OCI-LY3 (cell line): ENCODE results near the gene CIT.

Experiments used
- H2AFZ ChIP-seq: fragments of 200-600, 300-600 bp; shearing (Covaris generic); 2 replicates; pipeline ENCODE4 v1.6.0; 2014; ENCODE audit warnings: antibody characterized with exemption, low read depth, low read length
- H3K27ac ChIP-seq: fragments of 200-600, 300-600 bp; sonication (generic); 2 replicates; pipeline ENCODE4 v1.5.1; 2014; ENCODE audit warnings: mild to moderate bottlenecking, low read length, moderate library complexity, mixed read lengths
- H3K27me3 ChIP-seq: fragments of 200-600, 300-600 bp; sonication (generic); 2 replicates; pipeline ENCODE4 v1.6.1; 2014; ENCODE audit warnings: low read depth, low read length, mixed read lengths
- H3K36me3 ChIP-seq: fragments of 200-600, 300-600 bp; sonication (generic); replicated peaks from 2 replicates; pipeline ENCODE3; 2014; ENCODE audit warnings: low read depth, low read length, mixed read lengths
- H3K4me1 ChIP-seq: fragments of 300-600, 200-600 bp; sonication (generic); 2 replicates; pipeline ENCODE4 v1.6.1; 2014; ENCODE audit warnings: low read length, mixed read lengths
- H3K4me2 ChIP-seq: fragments of 200-600, 300-600 bp; sonication (generic); 2 replicates; pipeline ENCODE4 v1.6.1; 2014; ENCODE audit warnings: low read length, mixed read lengths
- H3K4me3 ChIP-seq: fragments of 300-600, 200-600 bp; sonication (generic); 2 replicates; pipeline ENCODE4 v1.5.1; 2014; ENCODE audit warnings: antibody characterized with exemption, mild to moderate bottlenecking, low read length, moderate library complexity
- H3K79me2 ChIP-seq: fragments of 300-600, 200-600 bp; shearing (Covaris generic); 2 replicates; pipeline ENCODE4 v1.6.1; 2014; ENCODE audit warnings: mild to moderate bottlenecking, low read length, mixed read lengths
- H3K9ac ChIP-seq: fragments of 300-600, 200-600 bp; shearing (Covaris generic); 2 replicates; pipeline ENCODE4 v1.6.0; 2014; ENCODE audit warnings: mild to moderate bottlenecking, low read length, moderate library complexity
- H3K9me3 ChIP-seq: fragments of 200-600, 300-600 bp; shearing (Covaris generic); 2 replicates; pipeline ENCODE4 v1.6.1; 2014; ENCODE audit warnings: low read length, mixed read lengths; ENCODE audit not compliant: insufficient read depth
- H4K20me1 ChIP-seq: fragments of 200-600, 300-600 bp; sonication (generic); 2 replicates; pipeline ENCODE4 v1.6.1; 2016; ENCODE audit warnings: low read length, mixed read lengths; ENCODE audit not compliant: insufficient read depth
- CTCF ChIP-seq: fragments of 200-600, 300-600 bp; sonication (generic); IDR thresholded peaks from 2 replicates; pipeline ENCODE4 v1.5.1; 2014; ENCODE audit warnings: antibody characterized with exemption, low read length, low read depth
- EZH2phosphoT487 ChIP-seq: fragments of 200-600 bp; shearing (Covaris generic); IDR thresholded peaks from 2 replicates; pipeline ENCODE4 v1.6.1; 2018; ENCODE audit warnings: antibody characterized with exemption, mixed run types, low read depth

CIT gene

GRCh38 chr12:119704065-119704747 lies 172.9 kb downstream of the CIT start:
- no peak overlapping the region for H2AFZ ChIP-seq
- H3K4me1 ChIP-seq: no peaks in the 10 kb centered on the region
- H3K27me3 ChIP-seq: no peaks in the 10 kb centered on the region
- no peaks in the 10 kb centered on the region for H3K9me3 ChIP-seq
- no peak overlapping the region for H3K27ac ChIP-seq
- no peaks in the 10 kb centered on the region for H3K79me2 ChIP-seq
- no peak for TF ChIP-seq EZH2phosphoT487
- no peak for TF ChIP-seq CTCF
- no peak overlapping the region for H3K4me3 ChIP-seq
- no peaks in the 10 kb centered on the region for H4K20me1 ChIP-seq
- H3K36me3 ChIP-seq: peaks cover 20% of the 10 kb centered on the region
- H3K4me2 ChIP-seq: no peak overlapping the region
- no peak overlapping the region for H3K9ac ChIP-seq

DNA sequence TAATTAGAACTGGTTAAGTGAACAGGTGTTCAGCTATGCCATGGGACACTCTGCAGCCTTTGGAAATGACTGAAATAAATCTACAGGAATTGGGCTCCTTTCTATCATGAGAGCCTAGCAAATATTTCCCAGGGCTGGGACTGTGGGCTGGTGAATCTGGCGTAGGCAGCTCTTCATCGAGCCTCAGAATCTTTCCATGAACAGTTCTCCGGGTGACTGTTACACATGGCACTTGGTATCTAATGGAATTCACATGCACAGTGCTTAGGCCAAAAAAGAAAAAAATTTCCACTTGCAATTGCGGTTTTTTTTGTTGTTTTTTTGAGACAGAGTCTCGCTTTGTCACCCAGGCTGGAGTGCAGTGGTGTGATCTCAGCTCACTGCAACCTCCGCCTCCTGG lies 177.0 kb downstream of the CIT start:
- TF ChIP-seq CTCF (no peak), EZH2phosphoT487 (no peak)
- no peak overlapping the region for H3K27ac ChIP-seq
- no peaks in the 10 kb centered on the region for H3K27me3 ChIP-seq
- H3K4me2 ChIP-seq: no peak overlapping the region
- no peak overlapping the region for H3K4me3 ChIP-seq
- no peaks in the 10 kb centered on the region for H3K9me3 ChIP-seq
- H3K79me2 ChIP-seq: no peaks in the 10 kb centered on the region
- no peaks in the 10 kb centered on the region for H4K20me1 ChIP-seq
- H3K4me1 ChIP-seq: no peaks in the 10 kb centered on the region
- peaks cover 13% of the 10 kb centered on the region for H3K36me3 ChIP-seq
- no peak overlapping the region for H2AFZ ChIP-seq
- no peak overlapping the region for H3K9ac ChIP-seq

DNA sequence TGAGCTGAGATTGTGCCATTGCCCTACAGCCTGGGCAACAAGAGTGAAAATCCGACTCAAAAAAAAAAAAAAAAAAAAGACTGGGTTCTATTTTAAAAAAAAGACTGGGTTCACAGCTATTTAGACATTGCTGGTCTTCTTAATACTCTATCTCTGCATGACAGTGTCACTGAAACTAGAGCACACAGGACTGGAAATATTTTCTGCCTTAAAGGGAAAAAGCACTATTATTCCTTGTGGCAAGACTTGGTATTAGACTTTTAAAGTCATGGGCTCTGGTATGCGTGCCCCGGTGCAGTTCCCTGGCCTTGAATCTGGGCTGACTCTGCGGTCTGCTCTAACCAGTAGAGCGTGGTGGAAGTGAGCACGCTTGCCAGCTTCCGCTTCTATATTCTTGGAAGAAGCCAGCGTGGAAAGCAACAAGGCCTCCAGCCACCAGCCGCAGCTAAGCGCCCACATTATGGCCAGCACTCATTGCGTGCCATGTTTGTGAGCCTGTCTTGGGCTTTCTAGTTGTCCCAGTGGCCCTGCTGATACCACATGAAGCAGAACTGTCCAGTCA lies 177.8 kb downstream of the CIT start:
- no peaks in the 10 kb centered on the region for H4K20me1 ChIP-seq
- H3K27ac ChIP-seq: no peak overlapping the region
- H2AFZ ChIP-seq: no peak overlapping the region
- H3K27me3 ChIP-seq: no peaks in the 10 kb centered on the region
- H3K36me3 ChIP-seq: peaks cover 13% of the 10 kb centered on the region
- no peaks in the 10 kb centered on the region for H3K9me3 ChIP-seq
- H3K4me1 ChIP-seq: no peaks in the 10 kb centered on the region
- TF ChIP-seq EZH2phosphoT487 (no peak), CTCF (no peak)
- no peaks in the 10 kb centered on the region for H3K79me2 ChIP-seq
- H3K4me3 ChIP-seq: no peak overlapping the region
- no peak overlapping the region for H3K9ac ChIP-seq
- H3K4me2 ChIP-seq: no peak overlapping the region

GRCh38 chr12:119696943-119697342 lies 180.2 kb downstream of the CIT start:
- Histone ChIP-seq H3K27ac (no peak overlapping the region), H4K20me1 (no peaks in the 10 kb centered on the region), H2AFZ (no peak overlapping the region), H3K4me2 (no peak overlapping the region), H3K9me3 (no peaks in the 10 kb centered on the region), H3K9ac (no peak overlapping the region), H3K36me3 (peaks cover 17% of the 10 kb centered on the region), H3K79me2 (no peaks in the 10 kb centered on the region), H3K4me3 (no peak overlapping the region), H3K4me1 (no peaks in the 10 kb centered on the region), H3K27me3 (no peaks in the 10 kb centered on the region)
- TF ChIP-seq CTCF (no peak), EZH2phosphoT487 (no peak)
